ENCODE data around the gene TPP2.

The TPP2 gene

DNA sequence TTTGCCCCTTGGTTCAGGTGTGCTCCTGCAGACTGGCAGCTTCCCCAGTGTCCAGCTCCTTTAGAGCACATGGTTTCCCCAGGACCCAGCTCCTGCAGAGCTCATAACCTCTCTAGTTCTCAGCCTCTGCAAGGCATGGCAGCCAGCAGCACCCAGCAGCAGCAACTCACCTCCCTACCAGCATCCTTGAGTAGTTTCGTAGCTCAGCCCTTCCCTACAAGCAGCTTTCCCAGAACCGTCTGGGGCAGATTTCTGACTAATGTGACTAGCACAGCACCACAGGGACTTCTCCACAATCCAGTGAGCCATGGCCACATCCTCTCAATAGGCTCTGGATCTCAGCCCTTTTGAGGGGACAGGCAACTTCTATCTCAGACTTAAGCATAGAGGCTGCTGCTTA lies 112.2 kb downstream of the TPP2 start:
- no peaks in the 10 kb centered on the region for H3K9me2 ChIP-seq (ENCODE audit: low read depth, low read length)
- H3F3A ChIP-seq (ENCODE audit: insufficient read depth, low read length), result no peaks in the 10 kb centered on the region
- H3K9ac ChIP-seq (ENCODE audit: low read length), result no peak overlapping the region
- H3K36me3 ChIP-seq (ENCODE audit: insufficient read depth, low read length), result no peaks in the 10 kb centered on the region
- no peak overlapping the region for H2AFZ ChIP-seq (ENCODE audit: low read length)
- H3K4me3 ChIP-seq (ENCODE audit: low read depth, low read length, poor library complexity, severe bottlenecking), result no peak overlapping the region
- no peaks in the 10 kb centered on the region for H3K4me1 ChIP-seq (ENCODE audit: insufficient read depth, low read length, severe bottlenecking)
- no peaks in the 10 kb centered on the region for H4K20me1 ChIP-seq (ENCODE audit: insufficient read depth, low read length)
- H3K4me2 ChIP-seq (ENCODE audit: low read length), result no peak overlapping the region
- TF ChIP-seq EZH2 (IDR thresholded peaks at IDR 0.05; ENCODE audit: borderline replicate concordance, low read length), result no peak
- TF ChIP-seq, protein P1, sequence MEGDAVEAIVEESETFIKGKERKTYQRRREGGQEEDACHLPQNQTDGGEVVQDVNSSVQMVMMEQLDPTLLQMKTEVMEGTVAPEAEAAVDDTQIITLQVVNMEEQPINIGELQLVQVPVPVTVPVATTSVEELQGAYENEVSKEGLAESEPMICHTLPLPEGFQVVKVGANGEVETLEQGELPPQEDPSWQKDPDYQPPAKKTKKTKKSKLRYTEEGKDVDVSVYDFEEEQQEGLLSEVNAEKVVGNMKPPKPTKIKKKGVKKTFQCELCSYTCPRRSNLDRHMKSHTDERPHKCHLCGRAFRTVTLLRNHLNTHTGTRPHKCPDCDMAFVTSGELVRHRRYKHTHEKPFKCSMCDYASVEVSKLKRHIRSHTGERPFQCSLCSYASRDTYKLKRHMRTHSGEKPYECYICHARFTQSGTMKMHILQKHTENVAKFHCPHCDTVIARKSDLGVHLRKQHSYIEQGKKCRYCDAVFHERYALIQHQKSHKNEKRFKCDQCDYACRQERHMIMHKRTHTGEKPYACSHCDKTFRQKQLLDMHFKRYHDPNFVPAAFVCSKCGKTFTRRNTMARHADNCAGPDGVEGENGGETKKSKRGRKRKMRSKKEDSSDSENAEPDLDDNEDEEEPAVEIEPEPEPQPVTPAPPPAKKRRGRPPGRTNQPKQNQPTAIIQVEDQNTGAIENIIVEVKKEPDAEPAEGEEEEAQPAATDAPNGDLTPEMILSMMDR (IDR thresholded peaks at IDR 0.05; ENCODE audit: low read length), result no peak
- H3K9me3 ChIP-seq (ENCODE audit: low read length), result 0 out of 2 replicates have a peak, but pooled peaks cover 4% of the 10 kb centered on the region
- no peaks in the 10 kb centered on the region for H3K79me2 ChIP-seq (ENCODE audit: insufficient read depth, low read length)
- peaks cover 5% of the 10 kb centered on the region; the same call in 1 of the 2 replicates for H3K27me3 ChIP-seq (ENCODE audit: insufficient read depth, low read length)
- H3K27ac ChIP-seq (ENCODE audit: low read depth, low read length, poor library complexity, severe bottlenecking), result no peak overlapping the region

GRCh38 chr13:102709536-102709935 lies 112.8 kb downstream of the TPP2 start:
- no peaks in the 10 kb centered on the region for H3F3A ChIP-seq (ENCODE audit: insufficient read depth, low read length)
- 0 out of 2 replicates have a peak, but pooled peaks cover 4% of the 10 kb centered on the region for H3K9me3 ChIP-seq (ENCODE audit: low read length)
- no peaks in the 10 kb centered on the region for H3K79me2 ChIP-seq (ENCODE audit: insufficient read depth, low read length)
- no peaks in the 10 kb centered on the region for H3K36me3 ChIP-seq (ENCODE audit: insufficient read depth, low read length)
- no peaks in the 10 kb centered on the region for H4K20me1 ChIP-seq (ENCODE audit: insufficient read depth, low read length)
- TF ChIP-seq EZH2 (IDR thresholded peaks at IDR 0.05; ENCODE audit: borderline replicate concordance, low read length), result no peak
- TF ChIP-seq, protein P1 (IDR thresholded peaks at IDR 0.05; ENCODE audit: low read length), result no peak
- H3K27me3 ChIP-seq (ENCODE audit: insufficient read depth, low read length), result peaks cover 5% of the 10 kb centered on the region; the same call in 1 of the 2 replicates
- H3K9ac ChIP-seq (ENCODE audit: low read length), result no peak overlapping the region
- no peak overlapping the region for H3K27ac ChIP-seq (ENCODE audit: low read depth, low read length, poor library complexity, severe bottlenecking)
- H3K4me2 ChIP-seq (ENCODE audit: low read length), result no peak overlapping the region
- no peak overlapping the region for H3K4me3 ChIP-seq (ENCODE audit: low read depth, low read length, poor library complexity, severe bottlenecking)
- no peaks in the 10 kb centered on the region for H3K9me2 ChIP-seq (ENCODE audit: low read depth, low read length)
- no peaks in the 10 kb centered on the region for H3K4me1 ChIP-seq (ENCODE audit: insufficient read depth, low read length, severe bottlenecking)
- no peak overlapping the region for H2AFZ ChIP-seq (ENCODE audit: low read length)

DNA sequence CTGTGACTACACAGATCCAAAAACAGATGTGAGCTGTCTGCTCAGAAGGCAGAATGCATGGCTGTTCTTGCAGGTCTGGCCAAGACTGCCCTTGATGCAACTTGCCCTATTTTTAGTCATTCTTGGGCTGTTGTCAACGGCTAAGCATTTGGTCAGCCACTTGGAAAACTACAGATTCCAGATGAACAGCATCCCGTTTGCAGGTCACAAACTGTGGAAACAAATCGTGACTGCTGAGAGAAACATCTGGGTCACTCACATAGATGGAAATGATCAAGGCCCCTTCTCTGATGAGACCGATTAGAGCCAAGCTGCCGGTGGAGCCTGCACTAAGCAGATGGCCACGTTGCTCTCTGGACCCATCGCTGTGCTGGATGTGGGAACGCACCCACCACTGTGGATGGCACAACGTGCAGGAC lies 113.5 kb downstream of the TPP2 start:
- 0 out of 2 replicates have a peak, but pooled peaks cover 4% of the 10 kb centered on the region for H3K9me3 ChIP-seq (ENCODE audit: low read length)
- H3K36me3 ChIP-seq (ENCODE audit: insufficient read depth, low read length), result no peaks in the 10 kb centered on the region
- H2AFZ ChIP-seq (ENCODE audit: low read length), result no peak overlapping the region
- no peaks in the 10 kb centered on the region for H3K9me2 ChIP-seq (ENCODE audit: low read depth, low read length)
- H3F3A ChIP-seq (ENCODE audit: insufficient read depth, low read length), result no peaks in the 10 kb centered on the region
- H4K20me1 ChIP-seq (ENCODE audit: insufficient read depth, low read length), result no peaks in the 10 kb centered on the region
- no peak overlapping the region for H3K9ac ChIP-seq (ENCODE audit: low read length)
- H3K4me1 ChIP-seq (ENCODE audit: insufficient read depth, low read length, severe bottlenecking), result no peaks in the 10 kb centered on the region
- H3K4me2 ChIP-seq (ENCODE audit: low read length), result no peak overlapping the region
- H3K27ac ChIP-seq (ENCODE audit: low read depth, low read length, poor library complexity, severe bottlenecking), result no peak overlapping the region
- no peak overlapping the region for H3K4me3 ChIP-seq (ENCODE audit: low read depth, low read length, poor library complexity, severe bottlenecking)
- H3K79me2 ChIP-seq (ENCODE audit: insufficient read depth, low read length), result no peaks in the 10 kb centered on the region
- TF ChIP-seq, protein P1 (IDR thresholded peaks at IDR 0.05; ENCODE audit: low read length), result no peak
- TF ChIP-seq EZH2 (IDR thresholded peaks at IDR 0.05; ENCODE audit: borderline replicate concordance, low read length), result no peak
- peaks cover 5% of the 10 kb centered on the region; the same call in 1 of the 2 replicates for H3K27me3 ChIP-seq (ENCODE audit: insufficient read depth, low read length)
